Measurements from ENCODE around the gene RPN1.

RPN1 gene

DNA sequence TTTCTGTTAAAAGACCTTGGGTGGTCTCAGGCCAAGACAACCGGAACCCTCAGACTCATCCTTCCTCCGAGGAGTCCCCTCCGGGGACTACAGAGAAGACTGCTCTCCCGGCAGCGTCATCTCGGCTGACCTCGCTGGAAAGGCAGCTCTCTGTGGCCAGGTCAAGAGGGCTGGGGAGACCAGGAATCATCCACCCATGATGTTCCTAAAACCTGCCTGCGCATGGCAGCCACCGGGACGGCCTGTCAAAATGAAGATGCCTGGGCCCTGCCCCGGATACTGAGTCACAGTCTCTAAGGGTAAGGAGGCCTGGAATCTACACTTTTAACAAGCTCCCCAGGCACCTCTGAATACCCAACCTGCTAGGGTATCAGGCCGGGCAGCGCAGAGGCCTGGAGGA lies 78.6 kb downstream of the RPN1 start:
- TF ChIP-seq, protein P1, sequence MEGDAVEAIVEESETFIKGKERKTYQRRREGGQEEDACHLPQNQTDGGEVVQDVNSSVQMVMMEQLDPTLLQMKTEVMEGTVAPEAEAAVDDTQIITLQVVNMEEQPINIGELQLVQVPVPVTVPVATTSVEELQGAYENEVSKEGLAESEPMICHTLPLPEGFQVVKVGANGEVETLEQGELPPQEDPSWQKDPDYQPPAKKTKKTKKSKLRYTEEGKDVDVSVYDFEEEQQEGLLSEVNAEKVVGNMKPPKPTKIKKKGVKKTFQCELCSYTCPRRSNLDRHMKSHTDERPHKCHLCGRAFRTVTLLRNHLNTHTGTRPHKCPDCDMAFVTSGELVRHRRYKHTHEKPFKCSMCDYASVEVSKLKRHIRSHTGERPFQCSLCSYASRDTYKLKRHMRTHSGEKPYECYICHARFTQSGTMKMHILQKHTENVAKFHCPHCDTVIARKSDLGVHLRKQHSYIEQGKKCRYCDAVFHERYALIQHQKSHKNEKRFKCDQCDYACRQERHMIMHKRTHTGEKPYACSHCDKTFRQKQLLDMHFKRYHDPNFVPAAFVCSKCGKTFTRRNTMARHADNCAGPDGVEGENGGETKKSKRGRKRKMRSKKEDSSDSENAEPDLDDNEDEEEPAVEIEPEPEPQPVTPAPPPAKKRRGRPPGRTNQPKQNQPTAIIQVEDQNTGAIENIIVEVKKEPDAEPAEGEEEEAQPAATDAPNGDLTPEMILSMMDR (IDR thresholded peaks at IDR 0.05; ENCODE audit: control extremely low read depth, extremely low read depth, low read depth, missing control alignments) = no peak
- CTCF ChIA-PET = interaction anchor here (1.5 to 2.4 kb wide), 5 partner anchors 10 to 37 kb away, joined by 6 to 10 read pairs (median 8); no protein-coding TSS in a partner anchor
- POLR2A ChIA-PET = no interaction called here
- no peak for DNase-seq (ENCODE audit: extremely low spot score)

All from GM10248 (cell line).